IMR-90 (cell line): ENCODE measurements around the gene KCNH4. TPM values are rescaled to one million over a fixed set of nuclear protein-coding genes. Genes with fewer than 3 reads are reported as not detected.

ENCODE experiments used
- ATAC-seq: fragments of 200-7000 bp; cut with Tn5 transposase; 2 replicates; pipeline ENCODE4 v1.9.1; 2020; ENCODE audit warnings: low read depth, mild to moderate bottlenecking, moderate library complexity
- BruUV-seq: library from RNA; stranded (reverse); fragments of 400-500 nt; replicated peaks from 2 replicates; lab custom pipeline; 2021; lab: Mats Ljungman, UMichigan
- CTCF ChIA-PET: fragments of 300-600 bp; formaldehyde crosslinking; extraction: SDS; loops from one replicate; lab custom pipeline; 2021; ENCODE audit warnings: antibody characterized with exemption; lab: Yijun Ruan, JAX
- POLR2A ChIA-PET: fragments of 300-600 bp; sonication (Branson Sonifier 250); formaldehyde crosslinking; loops from one replicate; lab custom pipeline; 2022; ENCODE audit warnings: antibody characterized with exemption; ENCODE audit not compliant: unreplicated experiment; lab: Charles Lee
- DNase-seq: peaks from one replicate; pipeline ENCODE4 v3.0.0; 2013
- H2AFZ ChIP-seq: replicated peaks from 2 replicates; pipeline ENCODE3; 2013; ENCODE audit warnings: low read length, mild to moderate bottlenecking; ENCODE audit not compliant: poor library complexity
- H2AK5ac ChIP-seq: 2 replicates; pipeline ENCODE4 v1.6.1; 2013; ENCODE audit warnings: low read depth, low read length, inconsistent platforms
- H2AK9ac ChIP-seq: replicated peaks from 2 replicates; pipeline ENCODE3; 2013; ENCODE audit warnings: mild to moderate bottlenecking, low read depth, low read length, moderate library complexity; ENCODE audit not compliant: poor library complexity
- H2BK120ac ChIP-seq: 2 replicates; pipeline ENCODE4 v1.6.1; 2013; ENCODE audit warnings: low read depth, low read length, inconsistent platforms
- H2BK15ac ChIP-seq: 3 replicates; pipeline ENCODE4 v1.6.1; 2013; ENCODE audit warnings: low read depth, low read length, inconsistent platforms
- H2BK20ac ChIP-seq: 2 replicates; pipeline ENCODE4 v1.6.1; 2013; ENCODE audit warnings: low read depth, mild to moderate bottlenecking, inconsistent platforms, low read length, moderate library complexity
- H2BK5ac ChIP-seq: 2 replicates; pipeline ENCODE4 v1.6.1; 2013; ENCODE audit warnings: mild to moderate bottlenecking, low read depth, low read length, inconsistent platforms; ENCODE audit not compliant: poor library complexity, severe bottlenecking
- H3K14ac ChIP-seq: replicated peaks from 2 replicates; pipeline ENCODE4 v1.6.1; 2013; ENCODE audit warnings: low read depth, low read length, inconsistent platforms
- H3K18ac ChIP-seq: 2 replicates; pipeline ENCODE4 v1.6.1; 2013; ENCODE audit warnings: low read depth, low read length, control low read depth
- H3K23ac ChIP-seq: 2 replicates; pipeline ENCODE4 v1.6.1; 2013; ENCODE audit warnings: low read depth, low read length, inconsistent platforms
- H3K27ac ChIP-seq: 2 replicates; pipeline ENCODE4 v1.5.1; 2013; ENCODE audit warnings: mild to moderate bottlenecking, control low read depth, low read length; ENCODE audit not compliant: insufficient read depth
- H3K27me3 ChIP-seq: 2 replicates; pipeline ENCODE4 v1.6.1; 2013; ENCODE audit warnings: low read length; ENCODE audit not compliant: control insufficient read depth, insufficient read depth
- H3K36me3 ChIP-seq: 2 replicates; pipeline ENCODE4 v1.6.1; 2013; ENCODE audit warnings: low read length, mixed read lengths; ENCODE audit not compliant: control insufficient read depth, insufficient read depth
- H3K4ac ChIP-seq: 2 replicates; pipeline ENCODE4 v1.6.1; 2013; ENCODE audit warnings: low read depth, low read length, inconsistent platforms
- H3K4me1 ChIP-seq: 2 replicates; pipeline ENCODE4 v1.6.1; 2013; ENCODE audit warnings: low read length, mixed read lengths; ENCODE audit not compliant: control insufficient read depth, insufficient read depth
- H3K4me2 ChIP-seq: 2 replicates; pipeline ENCODE4 v1.6.1; 2013; ENCODE audit warnings: low read depth, mild to moderate bottlenecking, control low read depth, low read length, moderate library complexity
- H3K4me3 ChIP-seq: 2 replicates; pipeline ENCODE4 v1.5.1; 2013; ENCODE audit warnings: low read depth, mild to moderate bottlenecking, control low read depth, low read length, moderate library complexity; ENCODE audit not compliant: insufficient read depth
- H3K56ac ChIP-seq: 2 replicates; pipeline ENCODE4 v1.6.1; 2013; ENCODE audit warnings: low read length, inconsistent platforms; ENCODE audit not compliant: insufficient read depth; ENCODE audit errors: extremely low read depth
- H3K79me1 ChIP-seq, 2 experiments: 2 replicates each; pipeline ENCODE4 v1.6.1; 2013; ENCODE audit warnings: low read length in 2 of 2, inconsistent platforms in 1 of 2, low read depth in 1 of 2
- H3K9ac ChIP-seq: 2 replicates; pipeline ENCODE4 v1.6.1; 2013; ENCODE audit warnings: low read depth, low read length, control low read depth
- H3K9me1 ChIP-seq: 2 replicates; pipeline ENCODE4 v1.6.1; 2013; ENCODE audit warnings: low read length, inconsistent platforms; ENCODE audit not compliant: insufficient read depth
- H3K9me3 ChIP-seq: 2 replicates; pipeline ENCODE4 v1.6.1; 2013; ENCODE audit warnings: low read length; ENCODE audit not compliant: control insufficient read depth, insufficient read depth
- H4K20me1 ChIP-seq: 2 replicates; pipeline ENCODE4 v1.6.1; 2013; ENCODE audit warnings: low read length, inconsistent platforms; ENCODE audit not compliant: insufficient read depth
- H4K5ac ChIP-seq: 2 replicates; pipeline ENCODE4 v1.6.1; 2013; ENCODE audit warnings: mild to moderate bottlenecking, low read depth, low read length, control low read depth
- H4K8ac ChIP-seq, 2 experiments: 2 replicates each; pipeline ENCODE4 v1.6.1; 2013; ENCODE audit warnings: low read depth in 2 of 2, low read length in 2 of 2, control low read depth in 1 of 2, inconsistent platforms in 1 of 2
- H4K91ac ChIP-seq: 2 replicates; pipeline ENCODE4 v1.6.1; 2013; ENCODE audit warnings: low read depth, low read length, inconsistent platforms; ENCODE audit not compliant: insufficient read depth
- BHLHE40 ChIP-seq: fragments of 150-350 bp; IDR thresholded peaks from 2 replicates; pipeline ENCODE4 v1.6.1; 2016; ENCODE audit warnings: mild to moderate bottlenecking, low read depth, low read length
- CEBPB ChIP-seq: IDR thresholded peaks from 2 replicates; pipeline ENCODE4 v1.6.1; 2012; ENCODE audit warnings: low read depth, low read length, improper control_type of control experiment
- CHD1 ChIP-seq: IDR thresholded peaks from 2 replicates; pipeline ENCODE4 v1.6.1; 2012; ENCODE audit warnings: low read depth, low read length, improper control_type of control experiment
- CTCF ChIP-seq: conservative IDR thresholded peaks from 2 replicates; pipeline ENCODE4 v1.5.1; 2012; ENCODE audit warnings: mild to moderate bottlenecking, low read depth, low read length, improper control_type of control experiment
- ELK1 ChIP-seq: fragments of 150-350 bp; IDR thresholded peaks from 2 replicates; pipeline ENCODE4 v1.6.1; 2016; ENCODE audit warnings: low read depth, mild to moderate bottlenecking, low read length, moderate library complexity, borderline replicate concordance
- FOS ChIP-seq: fragments of 150-350 bp; IDR thresholded peaks from 2 replicates; pipeline ENCODE4 v1.6.1; 2016; ENCODE audit warnings: low read depth, low read length
- MAFK ChIP-seq: IDR thresholded peaks from 2 replicates; pipeline ENCODE4 v1.6.1; 2012; ENCODE audit warnings: low read depth, low read length, improper control_type of control experiment
- MAZ ChIP-seq: IDR thresholded peaks from 2 replicates; pipeline ENCODE4 v1.6.1; 2012; ENCODE audit warnings: low read depth, mild to moderate bottlenecking, low read length, improper control_type of control experiment, moderate library complexity, borderline replicate concordance
- MXI1 ChIP-seq: IDR thresholded peaks from 2 replicates; pipeline ENCODE4 v1.6.1; 2012; ENCODE audit warnings: low read depth, mild to moderate bottlenecking, low read length, moderate library complexity, borderline replicate concordance
- NFE2L2 ChIP-seq: fragments of 150-350 bp; IDR thresholded peaks from 2 replicates; pipeline ENCODE4 v1.6.1; 2016; ENCODE audit warnings: low read depth, mild to moderate bottlenecking, low read length
- POLR2A ChIP-seq: IDR thresholded peaks from 2 replicates; pipeline ENCODE4 v1.6.1; 2012; ENCODE audit warnings: mild to moderate bottlenecking, low read depth, low read length
- RCOR1 ChIP-seq: IDR thresholded peaks from 2 replicates; pipeline ENCODE4 v1.6.1; 2012; ENCODE audit warnings: mild to moderate bottlenecking, low read length, improper control_type of control experiment; ENCODE audit not compliant: insufficient replicate concordance
- RFX5 ChIP-seq: IDR thresholded peaks from 2 replicates; pipeline ENCODE4 v1.8.0; 2012; ENCODE audit warnings: low read depth, mild to moderate bottlenecking, low read length, moderate library complexity
- USF2 ChIP-seq: fragments of 150-350 bp; IDR thresholded peaks from 2 replicates; pipeline ENCODE4 v1.6.1; 2017; ENCODE audit warnings: mild to moderate bottlenecking, antibody characterized with exemption, low read length, low read depth
- whole genome bisulfite sequencing, 2 experiments: methylation state at CpG; one replicate each; pipeline versions ENCODE4 v1.1.5 to v1.1.7; 2013; ENCODE audit warnings: missing lambda C conversion rate in 2 of 2; ENCODE audit not compliant: insufficient read length in 1 of 2; ENCODE audit errors: extremely low coverage in 2 of 2; 5-methylcytosine and 5-hydroxymethylcytosine counted together
- dilution Hi-C: fragments of 300-500 bp; cut with HindIII; formaldehyde crosslinking; loops from one replicate; pipeline ENCODE4 v1.14.3; 2018; ENCODE audit warnings: low sequenced_read_pairs; ENCODE audit not compliant: unreplicated experiment
- in situ Hi-C: fragments of 300-500 bp; cut with MboI; formaldehyde crosslinking; loops from 3 replicates; pipeline ENCODE4 v1.14.3; 2019; ENCODE audit warnings: low sequenced_read_pairs, inconsistent platforms, mixed read lengths
- intact Hi-C: fragments of 100-400 bp; cut with micrococcal nuclease; formaldehyde crosslinking; loops from 2 replicates; pipeline ENCODE4 v1.10.0; 2022
- polyA plus RNA-seq, 3 experiments: library from polyadenylated mRNA; depleted of rRNA; stranded (reverse); fragments of >200 nt; gene quantifications; 2 replicates each; pipeline ENCODE4 v1.2.3, GENCODE V29; 2012; ENCODE audit warnings: low replicate concordance in 1 of 3
- total RNA-seq: library from RNA; depleted of rRNA; stranded (reverse); fragments of >200 nt; gene quantifications from 2 replicates; pipeline ENCODE4 v1.2.3, GENCODE V29; 2012

KCNH4 gene
- total and polyA plus RNA-seq, 2 of the 4 experiments (the other 2 are of a cell fraction) = 0.03 TPM; not detected in 1

- CTCF ChIA-PET = interaction anchor here (0.9 kb wide), 1 partner anchor 50 kb away, joined by 4 read pairs; the partner anchor contains the start of gene KCNH4
- BruUV-seq = no TSS peak
- no peak for DNase-seq
These were observed 49.7 kb downstream of the KCNH4 start for GRCh38 chr17:42131232-42131631.

More at GRCh38 chr17:42131232-42131631, 49.7 kb downstream of the KCNH4 start:
- peaks cover 46 to 82% of the 10 kb centered on the region in 2 experiments for H3K79me1 ChIP-seq
- peak overlapping the region; percentile 83 for H3K23ac ChIP-seq
- H3K18ac ChIP-seq = no peak overlapping the region
- H2BK15ac ChIP-seq = no peak overlapping the region
- dilution Hi-C loops (no loop called here), in situ Hi-C loops (no loop called here), intact Hi-C loops (loop anchor here (10.0 kb wide), 1 partner anchor 394 kb away; no protein-coding TSS in a partner anchor)
- peak overlapping the region; percentile 7; the same call in 1 of the 2 replicates for H3K4me2 ChIP-seq
- ATAC-seq = no peak
- H3K9me3 ChIP-seq = no peaks in the 10 kb centered on the region
- no peak for TF ChIP-seq RCOR1
- no peak for TF ChIP-seq CEBPB
- no peak for TF ChIP-seq MAFK
- TF ChIP-seq CTCF = no peak
- TF ChIP-seq MAZ = no peak
- TF ChIP-seq RFX5 = no peak
- TF ChIP-seq USF2 = no peak
- no peak for TF ChIP-seq NFE2L2
- no peak for TF ChIP-seq CHD1
- TF ChIP-seq MXI1 = no peak
- no peak for TF ChIP-seq POLR2A
- no peak for TF ChIP-seq FOS
- TF ChIP-seq ELK1 = no peak
- TF ChIP-seq BHLHE40 = no peak
- POLR2A ChIA-PET = no interaction called here
- WGBS, 2 experiments = 98% methylated on average over 4 of the region's 4 CpGs; no CpG with 5 or more reads in 1 of the 2 experiments
- peak overlapping the region; percentile 3; the same call in 1 of the 2 replicates for H3K4ac ChIP-seq
- H3K9me1 ChIP-seq = peaks cover 49% of the 10 kb centered on the region
- no peak overlapping the region for H2AFZ ChIP-seq
- H2AK9ac ChIP-seq = no peak overlapping the region
- H4K5ac ChIP-seq = no peak overlapping the region
- H3K36me3 ChIP-seq = peaks cover 39% of the 10 kb centered on the region
- peak overlapping the region; percentile 71 for H2BK5ac ChIP-seq
- H4K91ac ChIP-seq = no peak overlapping the region
- H3K27me3 ChIP-seq = no peaks in the 10 kb centered on the region
- no peak overlapping the region for H3K9ac ChIP-seq
- H2BK20ac ChIP-seq = no peak overlapping the region
- no peak overlapping the region for H2BK120ac ChIP-seq
- peak overlapping the region; percentile 10; the same call in 1 of the 2 replicates for H2AK5ac ChIP-seq
- H3K27ac ChIP-seq = no peak overlapping the region
- H3K4me1 ChIP-seq = peaks cover 26% of the 10 kb centered on the region
- no peak overlapping the region for H3K56ac ChIP-seq
- peak overlapping the region; percentile 84 for H3K14ac ChIP-seq
- H4K8ac ChIP-seq = no peak overlapping the region
- H4K20me1 ChIP-seq = peaks cover 61% of the 10 kb centered on the region
- H3K4me3 ChIP-seq = no peak overlapping the region
